SU-DHL-6 (cell line): Measurements from ENCODE around the gene KRTAP4-9.
"Not testable (repeated sequence)": the region's sequence is repeated elsewhere in the genome, so short reads cannot be mapped to it uniquely, and the experiment has no call there.

Source experiments
- H2AFZ ChIP-seq: fragments of 200-600 bp; sonication (generic); 2 replicates; pipeline ENCODE4 v1.6.1; 2014; ENCODE audit warnings: low read depth, mild to moderate bottlenecking, moderate library complexity, mixed read lengths, antibody characterized with exemption, low read length; ENCODE audit not compliant: severe bottlenecking
- H3F3A ChIP-seq: fragments of 200-600 bp; shearing (Covaris generic); 2 replicates; pipeline ENCODE4 v1.6.0; 2016; ENCODE audit warnings: antibody characterized with exemption, mild to moderate bottlenecking; ENCODE audit not compliant: insufficient read depth
- H3K27ac ChIP-seq: fragments of 200-600 bp; sonication (generic); 2 replicates; pipeline ENCODE4 v1.5.1; 2016; ENCODE audit warnings: low read depth, mild to moderate bottlenecking, low read length, moderate library complexity, mixed read lengths
- H3K27me3 ChIP-seq: fragments of 200-600 bp; sonication (generic), shearing (Covaris generic); 2 replicates; pipeline ENCODE4 v1.6.0; 2014; ENCODE audit warnings: mild to moderate bottlenecking, low read length
- H3K36me3 ChIP-seq: fragments of 200-600 bp; sonication (generic); 2 replicates; pipeline ENCODE4 v1.6.1; 2014; ENCODE audit warnings: mild to moderate bottlenecking, low read length, mixed read lengths
- H3K4me2 ChIP-seq: fragments of 300-600, 200-600 bp; shearing (Covaris generic), sonication (generic); 2 replicates; pipeline ENCODE4 v1.6.0; 2014; ENCODE audit warnings: low read length, low read depth, mild to moderate bottlenecking; ENCODE audit not compliant: poor library complexity, severe bottlenecking
- H3K4me3 ChIP-seq: fragments of 200-600 bp; sonication (generic); 2 replicates; pipeline ENCODE4 v1.5.1; 2014; ENCODE audit warnings: antibody characterized with exemption, low read length, mild to moderate bottlenecking, mixed read lengths; ENCODE audit not compliant: insufficient read depth, poor library complexity, severe bottlenecking
- H3K79me2 ChIP-seq: fragments of 200-600 bp; sonication (generic); 2 replicates; pipeline ENCODE4 v1.6.1; 2014; ENCODE audit warnings: mild to moderate bottlenecking, low read length, moderate library complexity; ENCODE audit not compliant: insufficient read depth
- H3K9ac ChIP-seq: fragments of 200-600 bp; sonication (generic); 2 replicates; pipeline ENCODE4 v1.7.0; 2014; ENCODE audit warnings: mild to moderate bottlenecking, low read length
- H3K9me2 ChIP-seq: fragments of 200-600 bp; sonication (generic); replicated peaks from 2 replicates; pipeline ENCODE4 v1.6.1; 2014; ENCODE audit warnings: low read length; ENCODE audit not compliant: insufficient read depth
- H3K9me3 ChIP-seq: fragments of 200-600 bp; sonication (generic); 2 replicates; pipeline ENCODE4 v1.6.1; 2014; ENCODE audit warnings: low read length, mixed read lengths; ENCODE audit not compliant: insufficient read depth
- H4K20me1 ChIP-seq: fragments of 200-600 bp; sonication (generic); 2 replicates; pipeline ENCODE4 v1.6.1; 2014; ENCODE audit warnings: low read depth, mild to moderate bottlenecking, antibody characterized with exemption, low read length, moderate library complexity, mixed read lengths
- CTCF ChIP-seq: fragments of 200-600 bp; sonication (generic); IDR thresholded peaks from one replicate; pipeline ENCODE4 v1.5.1; 2017; ENCODE audit warnings: antibody characterized with exemption, mild to moderate bottlenecking, low read length, moderate library complexity; ENCODE audit not compliant: insufficient read depth, poor library complexity, severe bottlenecking
- EZH2phosphoT487 ChIP-seq: fragments of 200-600 bp; sonication (generic), shearing (Covaris generic); conservative IDR thresholded peaks from 2 replicates; pipeline ENCODE4 v1.6.1; 2018; ENCODE audit warnings: mild to moderate bottlenecking, antibody characterized with exemption, low read length, moderate library complexity, mixed read lengths

KRTAP4-9 gene

GRCh38 chr17:41101586-41102259, 3.5 kb upstream of the KRTAP4-9 start, which contains the start of gene KRTAP4-16:
Gene KRTAP4-16 (minus strand): TSS chr17:41102209. CDS start chr17:41102209, 0 bp downstream.
- H2AFZ ChIP-seq = no peak within 1 kb of the TSS
- no peak within 1 kb of the TSS for H3K4me3 ChIP-seq
- no peak for TF ChIP-seq EZH2phosphoT487
- TF ChIP-seq CTCF = no peak
- H3F3A ChIP-seq = no peaks in the 10 kb centered on the region
- no peaks in the 10 kb centered on the region for H3K27me3 ChIP-seq
- H4K20me1 ChIP-seq = no peaks in the 10 kb centered on the region
- no peaks in the 10 kb centered on the region for H3K79me2 ChIP-seq
- no peak within 1 kb of the TSS for H3K27ac ChIP-seq
- no peaks in the 10 kb centered on the region for H3K36me3 ChIP-seq
- no peaks in the 10 kb centered on the region for H3K9me2 ChIP-seq
- H3K9me3 ChIP-seq = no peaks in the 10 kb centered on the region
- no peak within 1 kb of the TSS for H3K4me2 ChIP-seq
- H3K9ac ChIP-seq = no peak within 1 kb of the TSS

DNA sequence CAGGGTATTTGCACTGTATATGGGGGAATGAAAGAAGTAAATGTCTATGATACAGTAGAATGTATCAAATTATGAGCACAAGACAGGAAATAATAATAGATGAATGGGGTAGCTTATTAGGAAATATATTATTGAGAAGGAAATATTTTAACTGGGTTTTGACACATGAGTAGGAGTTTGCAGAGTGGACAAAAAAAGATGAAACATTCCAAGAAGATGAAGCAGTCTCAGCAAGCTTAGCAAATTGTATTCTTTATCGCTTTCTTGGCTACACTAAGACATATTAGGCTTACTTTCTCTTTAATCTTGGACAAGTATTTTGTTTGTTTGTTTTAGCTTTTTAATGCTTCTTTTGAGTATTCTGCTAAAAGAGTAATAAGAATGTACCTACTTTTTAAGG, 1.3 kb upstream of the KRTAP4-9 start:
- no peak overlapping the region for H3K4me3 ChIP-seq
- no peaks in the 10 kb centered on the region for H4K20me1 ChIP-seq
- no peaks in the 10 kb centered on the region for H3K9me3 ChIP-seq
- no peaks in the 10 kb centered on the region for H3K27me3 ChIP-seq
- H3K9ac ChIP-seq = no peak overlapping the region
- H3K36me3 ChIP-seq = no peaks in the 10 kb centered on the region
- TF ChIP-seq CTCF (no peak), EZH2phosphoT487 (no peak)
- H3F3A ChIP-seq = no peaks in the 10 kb centered on the region
- no peaks in the 10 kb centered on the region for H3K79me2 ChIP-seq
- no peaks in the 10 kb centered on the region for H3K9me2 ChIP-seq
- H3K4me2 ChIP-seq = no peak overlapping the region
- no peak overlapping the region for H2AFZ ChIP-seq
- no peak overlapping the region for H3K27ac ChIP-seq

DNA sequence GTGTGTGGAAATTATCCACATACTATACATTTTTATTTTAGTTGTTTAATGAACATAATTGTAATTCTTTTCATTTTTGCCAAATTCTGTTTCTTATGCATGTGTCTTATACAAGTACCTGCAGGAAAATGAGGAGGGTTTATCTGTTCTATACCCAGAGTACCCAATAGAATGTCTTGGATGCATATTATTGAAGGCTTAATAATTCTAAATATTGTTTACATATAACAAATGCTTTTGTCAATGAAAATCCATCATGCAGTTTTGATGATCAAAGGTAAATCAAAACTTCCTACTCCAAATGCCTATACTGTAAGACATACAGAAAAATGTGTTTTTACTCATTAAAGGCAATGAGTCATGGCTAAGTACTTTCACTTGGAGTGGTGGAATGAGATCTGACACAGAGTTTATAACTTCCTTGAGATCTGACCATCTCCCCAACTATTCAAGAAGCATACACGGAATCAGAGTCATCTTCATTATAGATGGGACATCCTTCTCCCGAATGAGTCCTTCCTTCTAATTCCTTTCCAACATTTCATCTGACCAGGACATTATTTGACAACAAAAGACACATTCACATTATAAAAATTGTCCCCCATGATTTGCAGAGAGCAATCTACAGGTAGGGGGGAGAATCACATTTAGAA, 677 bp upstream of the KRTAP4-9 start:
- H3K4me2 ChIP-seq, H3K9me3 ChIP-seq, H4K20me1 ChIP-seq, H3K36me3 ChIP-seq, H3K27me3 ChIP-seq, H3K9me2 ChIP-seq, H3K9ac ChIP-seq, H3K27ac ChIP-seq, H3K79me2 ChIP-seq, H2AFZ ChIP-seq, H3F3A ChIP-seq, H3K4me3 ChIP-seq: not testable (repeated sequence)

GRCh38 chr17:41107941-41108450, 2.8 kb downstream of the KRTAP4-9 start:
- Histone ChIP-seq H3F3A (no peaks in the 10 kb centered on the region), H3K9me2 (no peaks in the 10 kb centered on the region), H3K4me2 (no peak overlapping the region), H4K20me1 (no peaks in the 10 kb centered on the region), H3K27ac (no peak overlapping the region), H3K4me3 (no peak overlapping the region), H3K79me2 (no peaks in the 10 kb centered on the region), H3K27me3 (no peaks in the 10 kb centered on the region), H2AFZ (no peak overlapping the region), H3K9me3 (peaks cover 7% of the 10 kb centered on the region; the same call in 1 of the 2 replicates), H3K36me3 (no peaks in the 10 kb centered on the region), H3K9ac (no peak overlapping the region)
- TF ChIP-seq CTCF = no peak
- TF ChIP-seq EZH2phosphoT487 = no peak

DNA sequence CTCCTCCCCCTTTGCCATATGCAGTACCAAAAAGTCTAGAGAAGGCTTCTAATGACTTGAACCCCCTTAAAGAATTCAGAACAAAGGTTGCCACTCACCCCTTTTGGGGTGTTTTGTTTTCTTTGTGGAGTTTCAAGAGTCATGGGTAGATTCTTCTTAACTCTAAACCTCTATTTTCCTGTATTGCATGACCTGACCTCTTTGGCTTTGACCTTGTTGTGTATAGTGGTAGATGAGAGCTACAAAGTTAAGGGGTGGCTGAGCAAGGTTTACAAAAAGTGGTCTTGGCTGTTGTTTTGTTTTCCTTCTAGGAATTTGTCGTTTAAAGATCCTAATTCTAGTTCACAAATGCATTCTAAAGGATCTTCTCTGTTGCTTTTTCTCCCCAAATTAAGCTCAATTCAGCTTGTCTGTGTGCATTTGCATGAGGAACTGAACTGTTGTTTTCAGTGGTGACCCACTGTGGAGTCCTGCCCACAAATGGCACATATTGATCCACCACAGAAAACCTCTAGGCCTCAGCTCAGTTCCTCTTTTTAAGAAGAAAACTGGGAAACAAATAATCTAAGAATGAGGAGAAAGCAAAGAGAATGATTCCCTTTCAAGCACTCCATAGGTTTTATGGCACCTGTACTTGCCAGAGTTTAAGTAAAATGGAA, 3.7 kb downstream of the KRTAP4-9 start:
- H3K27me3 ChIP-seq, H3K4me2 ChIP-seq, H3K36me3 ChIP-seq, H3K27ac ChIP-seq, H3K4me3 ChIP-seq, H4K20me1 ChIP-seq, H3K79me2 ChIP-seq, H3K9ac ChIP-seq, H2AFZ ChIP-seq, H3K9me2 ChIP-seq, H3K9me3 ChIP-seq, H3F3A ChIP-seq: not testable (repeated sequence)
